ENCODE results near the gene SLC25A20.

GRCh38 chr3:48938689-48939088, 40.0 kb upstream of the SLC25A20 start:
- no peak for TF ChIP-seq CTCF (IDR thresholded peaks at IDR 0.05)
- TF ChIP-seq EP300 (IDR thresholded peaks at IDR 0.05; ENCODE audit: low read depth) = no peak
- no peak for TF ChIP-seq POLR2A (IDR thresholded peaks at IDR 0.05)
